Measurements from ENCODE around the gene CERS6. TPM values are rescaled to one million over a fixed set of nuclear protein-coding genes. Genes with fewer than 3 reads are reported as not detected.

The CERS6 gene
- total RNA-seq, 1 experiment from 2014 or later, result 37.6 TPM

DNA sequence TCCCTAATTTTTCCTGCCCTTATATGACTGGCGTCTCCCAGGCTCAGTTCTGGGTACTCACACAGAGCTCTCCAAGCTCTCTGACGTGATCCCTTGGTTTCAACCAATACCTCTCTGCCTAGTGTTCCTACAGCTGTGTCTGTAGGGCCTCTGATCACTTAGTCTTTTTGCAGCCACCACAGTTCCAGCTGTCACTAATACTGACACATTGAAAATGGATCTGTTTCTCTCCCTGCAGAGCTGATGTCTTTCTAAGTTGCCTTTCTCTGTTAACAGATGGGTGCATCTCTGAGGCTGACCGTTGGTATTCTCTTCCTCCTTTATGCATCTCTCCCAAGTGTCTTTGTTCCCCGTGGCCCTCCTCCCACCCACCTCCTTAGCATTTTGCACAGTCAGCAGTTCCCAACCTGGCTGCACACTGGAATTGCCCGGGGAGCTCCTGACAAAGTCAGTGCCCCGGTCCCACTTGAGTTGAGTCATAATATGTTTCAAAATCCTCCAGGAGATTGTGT is 62.5 kb downstream of the CERS6 start:
- peak; percentile 65 to 78 for DNase-seq
- H3K27ac ChIP-seq, result peak overlapping the region; percentile 22; the same call in 1 of the 2 replicates
- H3K36me3 ChIP-seq, result no peaks in the 10 kb centered on the region
- H3K27me3 ChIP-seq, result no peaks in the 10 kb centered on the region
- 0 out of 2 replicates have a peak, but pooled peaks cover 4% of the 10 kb centered on the region for H3K9me3 ChIP-seq (replicated peaks)
- no peak overlapping the region for H3K4me3 ChIP-seq
- peaks cover 34% of the 10 kb centered on the region for H3K4me1 ChIP-seq

DNA sequence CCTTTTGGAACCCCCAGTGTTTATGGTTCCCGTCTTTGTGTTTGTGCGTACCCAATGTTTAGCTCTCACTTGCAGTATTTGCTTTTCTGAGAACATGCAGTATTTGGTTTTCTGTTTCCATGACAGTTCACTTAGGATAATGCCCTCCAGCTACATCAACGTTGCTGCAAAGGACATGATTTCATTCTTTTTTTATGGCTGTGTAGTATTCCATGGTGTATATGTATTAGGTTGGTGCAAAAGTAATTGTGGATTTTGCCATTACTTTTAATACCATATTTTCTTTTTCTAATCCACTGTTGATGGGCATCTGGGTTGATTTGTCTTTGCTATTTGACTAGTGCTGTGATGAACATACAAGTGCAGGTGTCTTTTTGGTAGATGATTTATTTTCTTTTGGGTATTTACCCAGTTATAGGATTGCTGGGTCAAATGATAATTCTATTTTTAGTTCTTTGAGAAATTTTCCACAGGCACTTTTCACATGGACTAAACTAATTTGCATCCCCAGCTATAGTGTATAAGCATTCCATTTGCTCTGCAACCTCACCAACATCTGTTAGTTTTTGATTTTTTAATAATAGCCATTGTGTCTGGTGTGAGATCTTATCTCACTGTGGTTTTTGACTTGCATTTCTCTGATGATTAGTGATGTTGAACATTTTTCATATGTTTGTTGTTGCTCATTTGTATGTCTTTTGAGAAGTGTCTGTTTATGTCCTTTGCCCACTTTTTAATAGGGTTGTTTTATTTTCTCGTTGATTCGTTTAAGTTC is 63.6 kb downstream of the CERS6 start:
- Histone ChIP-seq H3K36me3 (no peaks in the 10 kb centered on the region), H3K4me1 (peaks cover 34% of the 10 kb centered on the region), H3K9me3 (replicated peaks) (0 out of 2 replicates have a peak, but pooled peaks cover 4% of the 10 kb centered on the region), H3K27me3 (no peaks in the 10 kb centered on the region), H3K27ac (peak overlapping the region; percentile 22), H3K4me3 (no peak overlapping the region)
- DNase-seq, result peak in 1 of 2 experiments; percentile 21

DNA sequence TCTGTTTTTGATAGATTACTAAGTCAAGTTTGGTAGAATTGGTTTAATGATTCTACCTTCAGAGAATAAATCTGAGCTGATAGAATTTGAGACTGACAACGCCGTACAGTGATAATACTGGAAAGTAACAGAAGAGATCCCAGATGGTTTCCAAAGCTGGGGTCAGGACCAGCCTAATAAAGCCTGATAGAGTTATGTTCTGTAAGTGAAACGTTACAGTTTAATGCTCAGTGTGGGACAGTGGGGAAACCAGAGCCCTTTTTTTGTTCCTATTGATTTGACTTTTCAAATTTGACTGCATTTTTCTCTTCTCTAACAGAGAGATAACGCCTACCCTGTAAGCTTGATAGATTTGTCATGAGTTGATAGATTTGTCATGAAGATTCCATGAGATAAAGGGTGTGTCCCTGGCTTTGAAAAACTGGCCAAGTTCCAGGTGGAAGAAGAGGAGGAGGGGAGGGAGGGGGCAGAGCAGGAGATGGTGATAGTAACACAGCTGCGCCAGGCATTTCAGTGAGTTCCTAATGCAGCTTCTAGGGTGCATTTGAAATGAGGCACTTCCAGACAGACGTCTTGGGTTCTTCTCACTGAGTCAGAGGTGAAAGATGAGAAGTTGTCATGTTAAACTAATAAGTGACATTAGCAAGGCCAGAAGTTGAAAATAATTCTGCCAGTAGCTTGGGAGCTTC is 65.1 kb downstream of the CERS6 start:
- peaks cover 34% of the 10 kb centered on the region for H3K4me1 ChIP-seq
- peak; percentile 30 to 48 for DNase-seq
- no peaks in the 10 kb centered on the region for H3K36me3 ChIP-seq
- H3K9me3 ChIP-seq (replicated peaks), result 0 out of 2 replicates have a peak, but pooled peaks cover 4% of the 10 kb centered on the region
- no peak overlapping the region; the same call in 1 of the 2 replicates for H3K27ac ChIP-seq
- H3K27me3 ChIP-seq, result no peaks in the 10 kb centered on the region
- no peak overlapping the region for H3K4me3 ChIP-seq

DNA sequence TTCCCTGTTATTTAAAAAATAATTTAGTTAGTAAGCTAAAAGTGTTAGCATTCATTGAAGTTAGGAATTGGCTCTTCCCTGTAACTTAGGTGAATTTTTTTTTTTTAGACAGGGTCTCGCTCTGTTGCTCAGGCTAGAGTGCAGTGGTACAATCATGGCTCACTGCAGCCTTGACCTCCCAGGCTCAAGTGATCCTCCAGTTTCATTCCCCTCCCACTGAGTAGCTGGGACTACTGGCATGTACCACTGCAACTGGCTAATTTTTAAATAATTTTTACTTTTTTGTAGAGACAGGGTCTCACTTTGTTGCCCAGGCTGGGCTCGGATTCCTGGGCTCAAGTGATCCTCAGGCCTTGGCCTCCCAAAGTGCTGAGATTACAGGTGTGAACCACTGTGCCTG is 66.4 kb downstream of the CERS6 start:
- Histone ChIP-seq H3K27ac (no peak overlapping the region), H3K9me3 (replicated peaks) (0 out of 2 replicates have a peak, but pooled peaks cover 4% of the 10 kb centered on the region), H3K4me1 (peaks cover 34% of the 10 kb centered on the region), H3K36me3 (no peaks in the 10 kb centered on the region), H3K4me3 (no peak overlapping the region), H3K27me3 (no peaks in the 10 kb centered on the region)
- DNase-seq, result no peak

DNA sequence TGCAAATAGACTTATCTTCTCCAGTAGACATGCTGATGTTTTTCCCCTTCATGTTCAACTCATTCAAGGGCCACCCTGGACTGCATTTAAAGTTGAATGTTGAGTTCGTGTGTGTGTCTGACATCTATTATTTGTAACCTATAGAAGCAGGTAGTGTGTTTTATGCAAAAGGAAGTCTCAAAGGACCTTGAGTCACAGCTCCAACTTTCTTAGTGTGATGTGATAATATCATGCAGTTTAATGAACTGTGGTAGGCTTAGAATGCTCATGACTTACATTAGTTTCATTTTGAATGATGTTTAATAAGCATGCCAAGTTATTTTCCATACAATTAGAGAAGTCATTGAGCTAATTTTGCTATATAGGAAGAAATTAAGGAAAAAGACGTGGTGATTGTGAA is 67.9 kb downstream of the CERS6 start:
- H3K27ac ChIP-seq, result no peak overlapping the region
- H3K4me1 ChIP-seq, result peaks cover 24% of the 10 kb centered on the region
- DNase-seq, result no peak
- 0 out of 2 replicates have a peak, but pooled peaks cover 4% of the 10 kb centered on the region for H3K9me3 ChIP-seq (replicated peaks)
- no peak overlapping the region for H3K4me3 ChIP-seq
- no peaks in the 10 kb centered on the region for H3K36me3 ChIP-seq
- H3K27me3 ChIP-seq, result no peaks in the 10 kb centered on the region

DNA sequence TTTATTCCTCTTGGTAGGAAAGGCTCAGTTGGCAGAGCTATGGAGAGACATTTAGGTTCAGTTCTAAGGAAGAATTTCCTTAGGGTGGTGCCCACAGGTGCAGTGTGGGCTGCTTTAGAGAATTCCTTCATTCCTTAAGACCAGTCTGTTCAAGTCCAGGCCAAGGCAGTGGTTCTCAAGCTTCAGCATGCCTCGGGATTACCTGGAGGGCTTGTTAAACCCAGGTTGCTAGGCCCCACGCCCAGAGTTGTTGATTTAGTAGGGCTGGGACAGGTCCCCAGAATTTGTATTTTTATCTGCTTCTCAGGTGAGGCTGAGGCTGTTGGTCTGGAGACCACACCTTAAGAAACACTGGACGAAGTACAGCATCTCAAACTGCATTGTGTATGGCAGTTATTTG is 68.9 kb downstream of the CERS6 start:
- H3K4me1 ChIP-seq, result peaks cover 25% of the 10 kb centered on the region
- DNase-seq, result no peak
- no peaks in the 10 kb centered on the region for H3K36me3 ChIP-seq
- H3K27ac ChIP-seq, result no peak overlapping the region
- no peaks in the 10 kb centered on the region for H3K27me3 ChIP-seq
- H3K4me3 ChIP-seq, result no peak overlapping the region
- no peaks in the 10 kb centered on the region for H3K9me3 ChIP-seq (replicated peaks)

DNA sequence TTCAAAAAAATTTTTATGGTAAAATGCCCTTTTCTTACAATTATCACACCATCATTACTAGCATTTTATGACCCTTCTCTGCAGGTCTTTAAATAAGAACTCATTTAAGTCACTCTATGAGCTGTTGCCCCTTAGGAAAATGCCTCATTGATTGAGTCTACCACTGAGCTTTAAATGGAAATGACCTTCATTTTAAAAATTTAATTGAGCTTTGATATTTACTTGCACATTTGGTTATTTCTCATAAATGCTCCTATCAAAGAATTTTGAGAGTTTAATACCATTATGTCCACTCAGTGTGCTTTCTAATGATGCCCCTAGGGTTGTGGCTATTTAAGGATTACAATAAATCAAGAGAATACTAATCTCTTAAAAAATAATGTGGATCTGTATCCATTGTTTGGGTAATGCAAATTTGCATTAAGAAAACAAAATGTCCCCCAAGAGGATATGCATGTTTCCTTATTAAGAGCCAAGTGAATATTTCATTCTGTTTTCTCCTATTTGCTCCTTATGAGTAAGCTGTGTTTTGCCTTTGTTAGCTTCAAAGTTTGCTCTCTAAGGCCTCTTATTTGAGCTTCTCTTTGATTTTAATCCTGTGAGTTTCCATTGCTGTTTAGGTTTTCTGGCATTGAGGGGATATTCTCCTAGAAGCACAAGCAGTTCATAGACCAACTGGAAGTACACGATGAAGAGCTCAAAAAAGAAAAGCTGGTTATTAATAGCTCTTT is 69.8 kb downstream of the CERS6 start:
- Histone ChIP-seq H3K4me3 (no peak overlapping the region), H3K9me3 (replicated peaks) (no peaks in the 10 kb centered on the region), H3K4me1 (peaks cover 21% of the 10 kb centered on the region), H3K27ac (no peak overlapping the region), H3K36me3 (no peaks in the 10 kb centered on the region), H3K27me3 (no peaks in the 10 kb centered on the region)
- DNase-seq, result no peak

DNA sequence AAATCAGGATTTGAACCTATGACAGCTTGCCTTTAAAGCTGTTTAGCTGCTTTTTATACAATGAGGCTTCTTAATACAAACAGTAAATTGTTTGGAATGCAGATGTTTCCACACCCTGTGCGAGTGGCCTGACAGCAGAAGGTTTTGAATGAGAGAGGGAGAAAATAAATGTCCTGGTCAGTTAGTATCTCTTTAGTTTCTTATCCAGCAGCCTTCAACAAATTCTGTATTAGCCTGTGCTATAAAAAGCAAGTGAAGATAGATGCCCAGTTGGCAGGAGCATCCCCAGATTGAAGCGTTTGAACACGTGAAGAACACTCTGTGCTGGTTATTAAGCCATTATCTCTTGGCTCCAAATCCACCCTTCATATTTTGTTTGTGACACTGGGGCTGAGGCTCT is 70.6 kb downstream of the CERS6 start:
- Histone ChIP-seq H3K27ac (no peak overlapping the region), H3K27me3 (no peaks in the 10 kb centered on the region), H3K4me3 (no peak overlapping the region), H3K36me3 (no peaks in the 10 kb centered on the region), H3K9me3 (replicated peaks) (no peaks in the 10 kb centered on the region), H3K4me1 (peaks cover 13% of the 10 kb centered on the region)
- DNase-seq, result no peak

DNA sequence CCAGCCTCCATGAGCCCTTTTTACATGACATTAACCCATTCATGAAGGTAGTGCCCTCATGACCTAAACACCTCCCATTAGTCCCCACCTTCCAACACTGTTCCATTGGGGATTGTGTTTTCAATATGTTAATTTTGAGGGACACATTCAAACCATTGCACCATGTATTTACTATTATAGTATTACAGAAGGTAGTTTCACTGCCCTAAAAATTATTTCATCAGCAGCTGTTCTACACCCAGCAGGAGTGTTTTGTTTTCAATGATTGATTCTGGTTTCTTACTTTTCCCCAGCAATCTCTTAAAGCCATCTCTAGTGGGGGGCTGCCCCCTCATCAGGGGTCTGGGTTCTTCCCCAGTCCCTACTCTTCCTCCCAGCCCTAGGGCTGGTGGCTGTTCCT is 71.9 kb downstream of the CERS6 start:
- no peaks in the 10 kb centered on the region for H3K36me3 ChIP-seq
- H3K27me3 ChIP-seq, result no peaks in the 10 kb centered on the region
- peaks cover 8% of the 10 kb centered on the region; the same call in 1 of the 2 replicates for H3K4me1 ChIP-seq
- DNase-seq, result no peak
- H3K4me3 ChIP-seq, result no peak overlapping the region
- H3K9me3 ChIP-seq (replicated peaks), result no peaks in the 10 kb centered on the region
- H3K27ac ChIP-seq, result no peak overlapping the region

DNA sequence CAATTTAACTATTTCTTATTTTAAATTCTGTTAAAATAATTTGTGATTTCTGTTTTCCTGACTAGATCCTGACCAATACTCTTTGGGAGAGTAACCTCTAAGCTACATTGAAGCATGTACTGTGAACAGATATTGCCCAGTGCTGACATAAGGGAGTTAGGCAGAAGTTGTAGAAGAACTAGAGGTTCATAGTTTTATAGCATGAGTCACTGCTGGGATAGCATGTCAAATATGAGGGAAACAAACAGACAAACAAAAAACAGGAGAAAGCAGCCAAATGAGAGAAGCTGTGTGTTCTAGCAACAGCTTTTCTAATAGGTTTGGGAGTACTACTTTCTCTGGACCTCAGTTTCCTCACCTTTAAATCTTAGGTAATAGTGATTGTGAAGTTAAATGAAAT is 72.4 kb downstream of the CERS6 start:
- H3K4me1 ChIP-seq, result peaks cover 8% of the 10 kb centered on the region; the same call in 1 of the 2 replicates
- no peaks in the 10 kb centered on the region for H3K27me3 ChIP-seq
- no peak overlapping the region for H3K27ac ChIP-seq
- no peak overlapping the region for H3K4me3 ChIP-seq
- H3K36me3 ChIP-seq, result no peaks in the 10 kb centered on the region
- DNase-seq, result no peak
- H3K9me3 ChIP-seq (replicated peaks), result no peaks in the 10 kb centered on the region

DNA sequence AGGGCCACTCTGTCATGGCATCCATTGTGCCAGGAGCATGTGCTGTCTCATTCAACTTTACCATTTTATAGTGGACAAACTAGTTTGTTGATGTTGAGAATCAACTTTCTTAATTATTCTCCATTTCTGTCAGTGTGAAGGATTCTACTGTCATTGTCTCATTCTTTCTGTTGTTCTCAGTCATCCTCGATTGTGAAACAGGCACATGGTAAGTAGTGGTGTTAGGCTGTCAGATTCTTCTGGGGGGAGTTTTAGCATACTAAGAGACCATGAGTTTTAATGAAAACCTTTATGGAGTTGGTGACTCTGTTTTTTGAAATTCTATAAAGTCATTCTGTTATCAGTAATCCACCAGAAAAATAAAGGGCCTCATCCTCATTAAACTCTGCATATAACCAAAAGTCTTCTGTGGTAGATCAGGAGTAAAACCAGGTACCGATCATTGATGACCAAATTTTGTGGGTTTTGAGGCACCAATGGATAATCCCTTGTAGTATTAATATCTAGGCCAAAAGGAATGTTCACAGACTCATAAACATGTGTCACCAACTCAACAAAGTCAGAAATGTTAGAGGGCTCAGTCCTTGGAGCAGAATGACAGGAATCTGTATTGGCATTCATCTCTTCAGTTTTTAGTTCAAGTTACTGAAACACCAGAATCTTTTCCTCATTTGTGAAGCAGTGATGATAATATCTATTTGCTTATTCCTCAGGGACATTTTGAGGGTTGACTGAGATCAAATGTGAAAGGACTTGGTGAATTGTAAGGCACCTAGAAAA is 73.2 kb downstream of the CERS6 start:
- Histone ChIP-seq H3K4me3 (no peak overlapping the region), H3K4me1 (peaks cover 8% of the 10 kb centered on the region; the same call in 1 of the 2 replicates), H3K27ac (no peak overlapping the region), H3K36me3 (no peaks in the 10 kb centered on the region), H3K27me3 (no peaks in the 10 kb centered on the region), H3K9me3 (replicated peaks) (no peaks in the 10 kb centered on the region)
- DNase-seq, result no peak

DNA sequence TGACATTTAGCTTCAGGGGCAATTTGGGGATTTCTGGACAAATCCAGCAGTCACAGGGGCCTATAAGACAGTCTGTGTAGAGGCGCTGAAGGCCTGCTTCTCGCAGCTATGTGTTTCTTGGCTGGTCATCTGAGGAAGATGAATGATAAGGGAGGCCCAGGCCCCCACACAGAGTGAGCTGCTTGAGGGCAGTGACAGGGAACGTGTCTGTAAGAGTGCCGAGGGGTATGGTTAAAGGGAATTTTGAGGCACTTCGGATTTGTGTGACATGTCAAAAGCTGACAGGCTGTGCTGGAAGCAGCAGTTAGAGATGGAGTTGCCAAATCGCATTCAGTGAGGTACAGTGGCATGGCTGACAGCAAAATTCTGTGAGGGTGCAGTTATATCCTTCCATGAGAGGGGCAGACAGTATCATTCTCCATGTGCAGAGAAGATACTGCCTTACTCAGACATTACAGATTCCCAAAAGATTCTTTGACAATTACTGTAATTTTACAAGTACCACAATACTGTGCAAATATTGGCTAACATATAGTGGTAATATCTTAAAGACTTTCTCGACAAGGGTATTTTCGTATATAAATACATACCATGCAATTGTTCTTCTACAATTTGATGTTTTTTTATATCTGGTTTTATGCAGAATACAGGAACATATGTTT is 74.0 kb downstream of the CERS6 start:
- no peak for DNase-seq
- Histone ChIP-seq H3K27me3 (no peaks in the 10 kb centered on the region), H3K36me3 (no peaks in the 10 kb centered on the region), H3K4me1 (peaks cover 8% of the 10 kb centered on the region; the same call in 1 of the 2 replicates), H3K4me3 (no peak overlapping the region), H3K27ac (no peak overlapping the region), H3K9me3 (replicated peaks) (no peaks in the 10 kb centered on the region)

DNA sequence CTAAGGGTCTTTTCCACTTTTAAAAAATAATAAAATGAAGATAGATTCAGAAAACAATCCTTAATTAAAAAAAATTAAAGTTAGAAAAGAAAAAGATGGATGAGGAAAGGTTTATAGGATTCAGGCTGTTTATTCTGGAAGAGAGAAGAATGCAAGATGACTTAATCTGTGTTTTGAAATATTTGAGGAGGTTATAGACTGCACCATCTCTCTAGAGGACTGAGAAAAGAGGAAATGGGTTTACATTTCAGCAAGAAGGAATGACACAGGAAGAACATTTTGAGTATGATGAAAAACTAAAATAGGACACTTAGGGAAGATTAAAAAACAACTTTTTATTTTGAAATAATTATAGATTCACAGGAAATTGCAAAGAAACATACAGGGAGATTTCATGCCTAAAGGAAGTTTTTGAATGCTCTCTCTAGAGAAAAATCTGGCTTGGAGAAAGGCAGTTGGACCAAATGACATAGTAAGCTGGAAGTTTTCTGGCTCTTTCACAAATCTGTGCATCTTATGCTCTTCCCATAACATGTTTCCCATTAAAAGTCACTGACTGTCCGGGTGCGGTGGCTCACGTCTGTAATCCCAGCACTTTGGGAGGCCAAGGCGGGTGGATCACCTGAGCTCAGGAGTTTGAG is 75.0 kb downstream of the CERS6 start:
- Histone ChIP-seq H3K36me3 (no peaks in the 10 kb centered on the region; the same call in 1 of the 2 replicates), H3K4me3 (no peak overlapping the region), H3K27me3 (no peaks in the 10 kb centered on the region), H3K27ac (no peak overlapping the region), H3K4me1 (peaks cover 8% of the 10 kb centered on the region; the same call in 1 of the 2 replicates), H3K9me3 (replicated peaks) (0 out of 2 replicates have a peak, but pooled peaks cover 4% of the 10 kb centered on the region)
- no peak for DNase-seq

Measured in SJCRH30 (cell line).